ENCODE data around the gene RAB7A.

Gene RAB7A

DNA sequence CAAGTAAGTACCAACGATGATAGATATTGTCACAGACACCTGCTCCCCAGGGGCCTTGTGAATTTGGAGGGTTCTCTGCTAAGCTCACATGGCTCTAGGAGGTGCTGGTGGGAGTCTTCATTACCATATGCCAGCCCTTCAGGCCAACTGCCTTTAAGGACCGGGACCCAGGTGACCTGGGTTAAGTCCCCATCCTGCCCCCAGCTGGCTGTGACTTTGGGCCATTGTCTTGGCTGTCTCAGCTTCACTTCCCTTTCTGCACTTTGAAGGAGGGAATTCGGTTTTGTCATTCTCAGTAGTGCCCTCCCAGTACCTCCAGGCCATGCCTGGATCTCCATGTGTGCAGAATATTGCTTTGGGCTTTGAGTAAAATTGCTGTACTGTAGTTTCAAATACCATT lies 80.6 kb downstream of the RAB7A start:
- H3K27ac ChIP-seq (replicated peaks): peak overlapping the region; percentile 14; the same call in 1 of the 2 replicates
- H3K4me3 ChIP-seq (replicated peaks; ENCODE audit: insufficient read depth, low read length): no peak overlapping the region
- H3K27me3 ChIP-seq (ENCODE audit: insufficient read depth, poor library complexity, severe bottlenecking): no peaks in the 10 kb centered on the region
- peak; percentile 72 for TF ChIP-seq SPI1 (IDR thresholded peaks at IDR 0.05; ENCODE audit: borderline replicate concordance, low read depth)
- TF ChIP-seq, protein P1, sequence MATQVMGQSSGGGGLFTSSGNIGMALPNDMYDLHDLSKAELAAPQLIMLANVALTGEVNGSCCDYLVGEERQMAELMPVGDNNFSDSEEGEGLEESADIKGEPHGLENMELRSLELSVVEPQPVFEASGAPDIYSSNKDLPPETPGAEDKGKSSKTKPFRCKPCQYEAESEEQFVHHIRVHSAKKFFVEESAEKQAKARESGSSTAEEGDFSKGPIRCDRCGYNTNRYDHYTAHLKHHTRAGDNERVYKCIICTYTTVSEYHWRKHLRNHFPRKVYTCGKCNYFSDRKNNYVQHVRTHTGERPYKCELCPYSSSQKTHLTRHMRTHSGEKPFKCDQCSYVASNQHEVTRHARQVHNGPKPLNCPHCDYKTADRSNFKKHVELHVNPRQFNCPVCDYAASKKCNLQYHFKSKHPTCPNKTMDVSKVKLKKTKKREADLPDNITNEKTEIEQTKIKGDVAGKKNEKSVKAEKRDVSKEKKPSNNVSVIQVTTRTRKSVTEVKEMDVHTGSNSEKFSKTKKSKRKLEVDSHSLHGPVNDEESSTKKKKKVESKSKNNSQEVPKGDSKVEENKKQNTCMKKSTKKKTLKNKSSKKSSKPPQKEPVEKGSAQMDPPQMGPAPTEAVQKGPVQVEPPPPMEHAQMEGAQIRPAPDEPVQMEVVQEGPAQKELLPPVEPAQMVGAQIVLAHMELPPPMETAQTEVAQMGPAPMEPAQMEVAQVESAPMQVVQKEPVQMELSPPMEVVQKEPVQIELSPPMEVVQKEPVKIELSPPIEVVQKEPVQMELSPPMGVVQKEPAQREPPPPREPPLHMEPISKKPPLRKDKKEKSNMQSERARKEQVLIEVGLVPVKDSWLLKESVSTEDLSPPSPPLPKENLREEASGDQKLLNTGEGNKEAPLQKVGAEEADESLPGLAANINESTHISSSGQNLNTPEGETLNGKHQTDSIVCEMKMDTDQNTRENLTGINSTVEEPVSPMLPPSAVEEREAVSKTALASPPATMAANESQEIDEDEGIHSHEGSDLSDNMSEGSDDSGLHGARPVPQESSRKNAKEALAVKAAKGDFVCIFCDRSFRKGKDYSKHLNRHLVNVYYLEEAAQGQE (IDR thresholded peaks at IDR 0.05; ENCODE audit: insufficient replicate concordance, low read depth): no peak
- DNase-seq (ENCODE audit: low read depth in 1 of 2, low spot score in 1 of 2): peak; percentile 35 to 56

- DNase-seq (ENCODE audit: low read depth in 1 of 2, low spot score in 1 of 2): no peak
- Histone ChIP-seq H3K27me3 (ENCODE audit: insufficient read depth, poor library complexity, severe bottlenecking) (no peaks in the 10 kb centered on the region), H3K4me3 (replicated peaks; ENCODE audit: insufficient read depth, low read length) (no peak overlapping the region), H3K27ac (replicated peaks) (peak overlapping the region; percentile 14; the same call in 1 of the 2 replicates)
- TF ChIP-seq SPI1 (IDR thresholded peaks at IDR 0.05; ENCODE audit: borderline replicate concordance, low read depth): no peak
Measured at GRCh38 chr3:128807186-128807830, 81.3 kb downstream of the RAB7A start.

- DNase-seq (ENCODE audit: low read depth in 1 of 2, low spot score in 1 of 2): no peak
- TF ChIP-seq GABPA (IDR thresholded peaks at IDR 0.05; ENCODE audit: low read depth): no peak
- no peak for TF ChIP-seq POLR2AphosphoS5 (IDR thresholded peaks at IDR 0.05; ENCODE audit: low read depth)
- TF ChIP-seq, protein P1 (IDR thresholded peaks at IDR 0.05; ENCODE audit: insufficient replicate concordance, low read depth): no peak
- TF ChIP-seq SPI1 (IDR thresholded peaks at IDR 0.05; ENCODE audit: borderline replicate concordance, low read depth): no peak
- TF ChIP-seq, protein P2, sequence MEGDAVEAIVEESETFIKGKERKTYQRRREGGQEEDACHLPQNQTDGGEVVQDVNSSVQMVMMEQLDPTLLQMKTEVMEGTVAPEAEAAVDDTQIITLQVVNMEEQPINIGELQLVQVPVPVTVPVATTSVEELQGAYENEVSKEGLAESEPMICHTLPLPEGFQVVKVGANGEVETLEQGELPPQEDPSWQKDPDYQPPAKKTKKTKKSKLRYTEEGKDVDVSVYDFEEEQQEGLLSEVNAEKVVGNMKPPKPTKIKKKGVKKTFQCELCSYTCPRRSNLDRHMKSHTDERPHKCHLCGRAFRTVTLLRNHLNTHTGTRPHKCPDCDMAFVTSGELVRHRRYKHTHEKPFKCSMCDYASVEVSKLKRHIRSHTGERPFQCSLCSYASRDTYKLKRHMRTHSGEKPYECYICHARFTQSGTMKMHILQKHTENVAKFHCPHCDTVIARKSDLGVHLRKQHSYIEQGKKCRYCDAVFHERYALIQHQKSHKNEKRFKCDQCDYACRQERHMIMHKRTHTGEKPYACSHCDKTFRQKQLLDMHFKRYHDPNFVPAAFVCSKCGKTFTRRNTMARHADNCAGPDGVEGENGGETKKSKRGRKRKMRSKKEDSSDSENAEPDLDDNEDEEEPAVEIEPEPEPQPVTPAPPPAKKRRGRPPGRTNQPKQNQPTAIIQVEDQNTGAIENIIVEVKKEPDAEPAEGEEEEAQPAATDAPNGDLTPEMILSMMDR (IDR thresholded peaks at IDR 0.05; ENCODE audit: insufficient read depth, low read length): no peak
- H3K4me3 ChIP-seq (replicated peaks; ENCODE audit: insufficient read depth, low read length): no peak overlapping the region
- H3K27me3 ChIP-seq (ENCODE audit: insufficient read depth, poor library complexity, severe bottlenecking): no peaks in the 10 kb centered on the region
- peak overlapping the region; percentile 61 for H3K27ac ChIP-seq (replicated peaks)
Measured at GRCh38 chr3:128808672-128809071, 82.7 kb downstream of the RAB7A start.

- Histone ChIP-seq H3K27ac (replicated peaks) (peak overlapping the region; percentile 42), H3K27me3 (ENCODE audit: insufficient read depth, poor library complexity, severe bottlenecking) (no peaks in the 10 kb centered on the region), H3K4me3 (replicated peaks; ENCODE audit: insufficient read depth, low read length) (no peak overlapping the region)
- peak in 1 of 2 experiments; percentile 31 for DNase-seq (ENCODE audit: low read depth in 1 of 2, low spot score in 1 of 2)
- no peak for TF ChIP-seq POLR2AphosphoS5 (IDR thresholded peaks at IDR 0.05; ENCODE audit: low read depth)
- TF ChIP-seq, protein P1 (IDR thresholded peaks at IDR 0.05; ENCODE audit: insufficient replicate concordance, low read depth): no peak
- TF ChIP-seq SPI1 (IDR thresholded peaks at IDR 0.05; ENCODE audit: borderline replicate concordance, low read depth): no peak
- TF ChIP-seq GABPA (IDR thresholded peaks at IDR 0.05; ENCODE audit: low read depth): no peak
- TF ChIP-seq, protein P2 (IDR thresholded peaks at IDR 0.05; ENCODE audit: insufficient read depth, low read length): no peak
Measured at GRCh38 chr3:128813097-128813496, 87.1 kb downstream of the RAB7A start.
